Activated naive CD4-positive, alpha-beta T cell treated with anti-CD3 and anti-CD28 coated beads, Interleukin-2, amount 50 U/mL, for 16 hours (primary cell): ENCODE data around the gene SLC7A1.

Experiments
- DNase-seq: peaks from one replicate; pipeline ENCODE4 v3.0.0-alpha.2; 2020

SLC7A1 gene

DNA sequence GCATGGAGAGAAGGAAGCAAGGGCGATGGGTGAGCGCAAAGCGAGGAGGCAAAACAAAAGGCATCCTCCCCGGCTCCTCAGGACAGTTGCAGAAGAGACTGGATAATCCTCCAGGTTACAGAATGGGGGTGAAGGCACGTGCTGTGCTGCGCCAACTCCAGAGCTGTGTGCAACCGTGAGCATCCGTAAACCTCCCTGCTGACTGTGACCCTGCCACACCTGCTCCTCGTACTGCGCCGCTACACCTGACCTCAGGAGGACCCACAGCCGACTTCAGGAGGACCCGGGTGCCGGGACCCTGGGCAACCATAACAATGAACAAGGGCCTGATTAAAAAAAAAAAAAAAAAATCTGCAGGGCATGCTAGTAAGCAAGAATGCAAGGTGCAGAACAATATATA, 68.7 kb downstream of the SLC7A1 start:
- DNase-seq: no peak

DNA sequence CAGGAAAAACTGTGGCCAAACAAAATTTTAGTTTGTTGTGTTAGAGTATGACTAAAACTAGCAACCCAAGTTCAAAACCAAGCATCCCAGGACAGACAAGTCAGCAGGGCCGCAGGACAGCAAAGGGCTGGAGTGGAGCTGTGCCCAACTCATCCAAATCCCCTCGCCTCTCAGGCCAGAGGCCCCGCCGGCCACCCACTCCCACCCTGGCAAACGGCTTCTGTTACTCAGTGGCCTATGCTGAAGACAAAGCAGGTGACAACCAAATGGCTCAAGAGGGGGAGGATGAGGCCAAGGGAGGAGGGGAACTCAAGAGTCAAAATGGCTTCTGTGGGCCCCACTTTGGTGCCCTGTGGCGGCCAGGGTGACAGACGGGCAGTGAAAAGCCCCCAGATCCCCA, 69.7 kb downstream of the SLC7A1 start:
- DNase-seq: no peak

DNA sequence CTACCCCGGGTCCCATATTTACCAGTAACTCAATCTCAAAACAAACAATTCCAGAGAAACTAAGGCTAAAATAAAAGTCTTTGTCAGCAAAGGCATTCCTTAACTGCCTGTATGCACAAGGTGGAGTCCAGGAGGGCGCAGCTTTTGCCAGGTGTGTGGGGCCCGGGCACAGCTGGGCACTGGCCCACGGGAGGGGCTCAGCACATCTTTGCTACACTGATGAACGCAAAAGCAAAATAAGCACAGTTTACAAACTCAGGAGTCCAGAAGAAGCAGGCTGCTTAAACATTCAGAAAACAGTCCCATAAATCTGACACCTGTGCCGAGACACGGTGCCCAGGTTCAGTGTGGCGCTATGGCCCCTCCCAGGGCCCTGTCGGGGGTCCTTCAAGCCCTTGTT, 70.8 kb downstream of the SLC7A1 start:
- no peak for DNase-seq

DNA sequence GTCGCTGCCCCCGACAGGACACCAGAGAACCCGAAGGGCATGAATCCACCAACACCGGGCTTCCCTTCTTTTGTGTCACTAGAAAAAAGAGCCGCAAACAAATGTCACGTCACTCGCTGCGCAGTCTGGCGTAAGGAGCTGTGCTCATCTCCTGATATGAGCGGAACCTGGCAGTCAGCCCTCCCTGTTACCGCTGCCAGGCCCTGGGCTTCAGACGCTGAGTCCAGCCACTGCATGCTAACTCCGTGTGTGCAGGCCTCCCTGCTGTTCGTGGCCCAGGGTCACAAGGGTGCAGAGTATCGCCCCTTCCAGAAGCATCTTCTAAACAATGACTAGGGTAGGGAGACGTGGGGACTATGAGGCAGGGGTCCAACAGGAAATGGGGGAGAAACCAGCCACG, 71.3 kb downstream of the SLC7A1 start:
- no peak for DNase-seq

- DNase-seq: no peak
Measured at GRCh38 chr13:29523199-29523961, 72.1 kb downstream of the SLC7A1 start.

GRCh38 chr13:29522044-29522685, 73.3 kb downstream of the SLC7A1 start:
- no peak for DNase-seq

GRCh38 chr13:29521336-29521735, 74.2 kb downstream of the SLC7A1 start:
- no peak for DNase-seq

GRCh38 chr13:29520671-29521070, 74.8 kb downstream of the SLC7A1 start:
- no peak for DNase-seq

DNA sequence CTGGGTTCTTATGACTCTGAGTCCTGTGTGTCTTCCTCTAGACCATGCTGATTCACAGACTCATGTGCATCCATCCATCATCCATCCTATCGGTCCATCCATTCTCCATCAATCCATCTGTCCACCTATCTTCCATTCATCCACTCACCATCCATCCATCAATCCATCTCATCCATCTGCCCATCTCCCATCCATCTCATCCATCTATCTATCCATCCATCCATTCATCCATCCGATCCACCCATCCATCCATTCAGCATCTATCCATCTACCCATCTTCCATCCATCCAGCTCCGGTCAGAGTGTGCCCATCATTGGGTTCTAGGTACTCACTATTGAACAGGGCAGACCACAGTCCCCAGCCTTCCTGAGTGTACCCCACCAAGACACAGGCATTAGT, 75.6 kb downstream of the SLC7A1 start:
- DNase-seq: no peak

GRCh38 chr13:29516880-29517279, 78.6 kb downstream of the SLC7A1 start:
- no peak for DNase-seq

DNA sequence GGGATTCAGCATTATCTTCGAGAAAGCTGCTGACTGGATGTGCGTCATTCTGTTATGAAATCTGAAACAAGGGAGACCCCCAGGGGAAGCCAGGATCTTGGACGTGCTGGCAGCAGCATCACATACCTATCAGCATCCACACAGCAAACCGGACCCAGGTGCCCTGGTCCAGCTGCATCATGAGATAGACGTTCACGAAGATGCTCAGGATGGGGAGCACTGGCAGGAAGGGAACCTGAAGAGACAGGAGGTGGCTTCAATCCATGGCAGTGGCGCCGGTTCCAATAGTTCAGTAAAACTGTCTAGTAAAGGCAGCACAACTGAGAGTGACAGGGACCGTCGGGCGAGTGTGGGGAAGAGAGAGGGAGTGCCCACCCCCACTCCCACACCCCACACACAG, 79.5 kb downstream of the SLC7A1 start:
- no peak for DNase-seq

GRCh38 chr13:29515372-29515771, 80.1 kb downstream of the SLC7A1 start:
- no peak for DNase-seq

GRCh38 chr13:29514720-29515310, 80.7 kb downstream of the SLC7A1 start:
- DNase-seq: no peak

GRCh38 chr13:29513981-29514719, 81.3 kb downstream of the SLC7A1 start:
- DNase-seq: no peak

DNA sequence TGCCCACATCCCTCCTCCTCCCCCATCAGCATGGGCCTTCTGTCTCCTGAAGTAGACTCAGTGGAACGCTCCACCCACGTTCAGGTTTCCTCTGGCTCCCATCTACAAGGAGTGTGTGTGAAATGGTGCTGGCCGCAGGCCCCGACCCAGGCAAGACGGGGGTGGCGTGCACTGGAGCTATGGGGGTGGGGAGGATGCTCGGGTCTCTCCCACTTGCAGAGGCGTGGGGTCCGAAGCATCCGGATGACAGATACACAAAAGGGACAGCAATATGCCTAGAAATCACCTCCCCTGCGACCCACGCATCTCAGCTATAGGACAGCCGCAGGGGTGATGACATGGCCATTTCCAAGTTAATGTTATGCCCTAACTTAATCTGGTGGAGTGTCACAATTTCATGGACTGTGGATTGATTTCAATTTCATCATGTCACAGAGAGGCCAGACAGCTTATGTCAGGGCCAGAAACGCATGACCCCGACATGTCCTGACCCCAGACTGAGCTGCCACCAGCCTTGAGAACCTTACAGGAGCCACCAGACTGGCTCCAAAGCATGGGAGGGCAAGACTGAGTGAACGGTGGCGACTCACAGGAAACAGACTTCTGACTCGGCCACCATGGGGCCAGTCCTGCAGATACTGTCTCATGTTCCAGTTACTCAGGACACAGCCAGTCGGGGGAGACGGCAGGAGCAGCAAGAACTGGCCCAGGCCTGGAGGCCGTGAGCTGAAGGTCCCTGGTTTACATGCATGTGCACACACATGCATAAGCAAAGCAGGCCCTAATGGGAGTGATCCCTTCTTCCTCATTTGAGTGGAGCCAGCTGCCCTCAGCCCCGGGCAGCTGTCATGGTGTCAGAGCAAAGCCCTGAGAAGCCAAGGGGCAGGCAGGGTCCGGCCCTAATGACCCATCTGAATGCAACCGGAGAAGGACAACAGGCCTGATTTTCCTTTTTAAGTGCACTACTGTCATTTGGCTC, 82.2 kb downstream of the SLC7A1 start:
- no peak for DNase-seq

GRCh38 chr13:29511980-29512379, 83.5 kb downstream of the SLC7A1 start:
- DNase-seq: no peak

- DNase-seq: no peak
Measured at GRCh38 chr13:29511106-29511796, 84.2 kb downstream of the SLC7A1 start.

DNA sequence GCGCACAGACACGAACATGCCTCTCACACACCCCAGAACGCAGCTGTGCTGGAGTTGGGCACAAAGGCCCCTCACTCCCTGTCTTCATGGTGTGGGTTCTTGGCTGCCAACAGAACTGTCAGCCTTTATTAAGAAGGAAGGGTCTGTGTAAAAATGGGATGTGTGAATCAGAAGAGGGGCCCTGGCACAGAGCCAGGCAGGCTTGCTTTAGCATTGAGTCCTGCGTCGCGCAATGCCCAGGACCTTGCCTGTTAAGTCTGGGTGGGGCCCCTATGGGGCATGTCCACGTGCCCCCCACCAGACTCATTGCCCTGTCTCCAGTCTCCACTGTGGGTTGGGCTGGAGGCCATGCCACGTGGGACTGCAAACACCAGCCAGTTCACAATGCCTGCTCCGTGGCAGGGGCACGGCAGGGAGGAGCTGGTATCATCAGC, 84.8 kb downstream of the SLC7A1 start:
- no peak for DNase-seq

DNA sequence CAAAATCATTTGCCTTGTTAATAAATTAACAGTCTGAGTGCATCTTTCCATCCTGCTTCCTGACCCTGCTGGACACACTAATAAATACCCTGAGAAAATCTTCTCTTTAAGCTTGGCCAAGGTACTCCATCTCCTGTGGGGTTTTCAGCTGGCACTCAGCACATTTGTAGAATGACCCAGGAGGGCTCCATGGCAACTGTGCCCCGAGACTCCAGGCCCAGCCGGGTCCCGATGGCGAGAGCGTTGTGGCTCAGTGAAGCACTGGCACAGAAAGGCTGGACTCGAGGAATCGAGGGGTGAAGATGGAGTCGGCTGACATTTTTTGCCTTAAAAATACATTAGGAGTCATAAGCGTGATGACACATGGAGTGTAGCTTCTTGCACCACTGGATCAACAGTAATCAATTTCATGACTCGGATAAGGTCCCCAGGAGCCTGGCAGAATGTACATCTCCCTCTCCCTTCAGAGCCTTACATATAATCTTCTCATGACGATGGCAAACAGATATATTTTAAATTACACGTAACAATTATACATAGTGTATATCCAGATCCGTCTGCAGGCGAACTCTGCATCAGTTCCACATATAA, 85.4 kb downstream of the SLC7A1 start:
- DNase-seq: no peak

DNA sequence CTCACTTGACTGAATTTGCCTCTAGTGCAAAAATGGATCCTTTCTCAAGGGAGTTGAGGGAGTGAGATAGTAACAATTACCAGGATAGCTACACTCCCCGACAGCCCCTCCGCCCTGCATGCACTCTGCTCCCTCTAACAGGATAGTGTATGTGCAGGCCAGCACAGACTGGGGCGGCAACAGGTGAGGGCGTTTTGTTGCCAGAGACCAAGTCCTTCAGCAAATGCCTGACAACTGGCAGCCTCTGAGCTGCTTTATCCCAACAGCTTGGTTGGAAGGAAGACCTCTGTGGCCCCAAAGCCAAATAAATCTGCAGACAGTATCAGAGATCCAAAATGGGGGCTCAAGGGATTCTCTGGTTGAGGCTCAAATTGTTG, 86.6 kb downstream of the SLC7A1 start:
- DNase-seq: no peak

- peak; percentile 70 for DNase-seq
Measured at GRCh38 chr13:29508130-29508875, 87.2 kb downstream of the SLC7A1 start.
